Hematopoietic multipotent progenitor cell treated with erythropoietin and hydrocortisone succinate and interleukin-3 and kit ligand, for 4 days (in vitro differentiated cells): ENCODE data around the gene FTCDNL1.

Experiments
- DNase-seq: peaks from one replicate; pipeline ENCODE4 v3.0.0-alpha.2; 2015

Gene FTCDNL1

GRCh38 chr2:199850718-199851500, at the start of gene FTCDNL1:
TSS of gene FTCDNL1 (minus strand) at chr2:199851192. CDS start at chr2:199848962, 2,230 bp downstream.
- DNase-seq, result peak; percentile 91

- no peak for DNase-seq
Observed at GRCh38 chr2:199896617-199897016, 45.6 kb upstream of the FTCDNL1 start.

- DNase-seq, result no peak
Observed at GRCh38 chr2:199895406-199895805, 44.4 kb upstream of the FTCDNL1 start.

GRCh38 chr2:199883474-199884212, 32.7 kb upstream of the FTCDNL1 start:
- DNase-seq, result no peak

- no peak for DNase-seq
Observed at GRCh38 chr2:199882667-199883066, 31.7 kb upstream of the FTCDNL1 start.

- DNase-seq, result no peak
Observed at GRCh38 chr2:199875400-199875799, 24.4 kb upstream of the FTCDNL1 start.

GRCh38 chr2:199874209-199874608, 23.2 kb upstream of the FTCDNL1 start:
- no peak for DNase-seq

GRCh38 chr2:199870581-199870980, 19.6 kb upstream of the FTCDNL1 start:
- no peak for DNase-seq

GRCh38 chr2:199869653-199870052, 18.7 kb upstream of the FTCDNL1 start:
- DNase-seq, result no peak

- no peak for DNase-seq
Observed at GRCh38 chr2:199869227-199869541, 18.2 kb upstream of the FTCDNL1 start.

- no peak for DNase-seq
Observed at GRCh38 chr2:199868431-199869226, 17.6 kb upstream of the FTCDNL1 start.

- no peak for DNase-seq
Observed at GRCh38 chr2:199865905-199866304, 14.9 kb upstream of the FTCDNL1 start.

GRCh38 chr2:199862788-199863187, 11.8 kb upstream of the FTCDNL1 start:
- no peak for DNase-seq

- DNase-seq, result peak; percentile 61
Observed at GRCh38 chr2:199861132-199861774, 10.3 kb upstream of the FTCDNL1 start.

GRCh38 chr2:199855812-199856211, 4.8 kb upstream of the FTCDNL1 start:
- DNase-seq, result no peak

- no peak for DNase-seq
Observed at GRCh38 chr2:199851883-199852282, 891 bp upstream of the FTCDNL1 start.

GRCh38 chr2:199851501-199851810, 464 bp upstream of the FTCDNL1 start:
- no peak for DNase-seq

GRCh38 chr2:199850218-199850717, 724 bp downstream of the FTCDNL1 start:
- DNase-seq, result no peak

- DNase-seq, result no peak
Observed at GRCh38 chr2:199848389-199849130, 2.4 kb downstream of the FTCDNL1 start.

- DNase-seq, result peak; percentile 4
Observed at GRCh38 chr2:199847181-199847864, 3.7 kb downstream of the FTCDNL1 start.

GRCh38 chr2:199842631-199843395, 8.2 kb downstream of the FTCDNL1 start:
- no peak for DNase-seq
